PC-3 (cell line): ENCODE measurements around the gene MSH3. TPM values are rescaled to one million over a fixed set of nuclear protein-coding genes. Genes with fewer than 3 reads are reported as not detected.

Experiments
- ATAC-seq: fragments of 200-7000 bp; cut with Tn5 transposase; 2 replicates; pipeline ENCODE4 v1.9.1; 2020; ENCODE audit warnings: mild to moderate bottlenecking, moderate library complexity
- BruUV-seq: library from RNA; stranded (reverse); fragments of 400-500 nt; replicated peaks from 2 replicates; lab custom pipeline; 2021; lab: Mats Ljungman, UMichigan
- CTCF ChIA-PET: fragments of 300-600 bp; sonication (Branson Sonifier 250); formaldehyde crosslinking; loops from one replicate; lab custom pipeline; 2022; ENCODE audit warnings: antibody characterized with exemption; lab: Charles Lee
- POLR2A ChIA-PET: fragments of 300-600 bp; sonication (Branson Sonifier 250); formaldehyde crosslinking; loops from one replicate; lab custom pipeline; 2022; ENCODE audit warnings: antibody characterized with exemption; ENCODE audit not compliant: unreplicated experiment; lab: Charles Lee
- DNase-seq: peaks from one replicate; pipeline ENCODE4 v3.0.0-alpha.2; 2015
- H2AFZ ChIP-seq: fragments of 300-600 bp; sonication (generic); 2 replicates; pipeline ENCODE4 v1.6.0; 2016; ENCODE audit warnings: antibody characterized with exemption, low read length
- H3F3A ChIP-seq: fragments of 300-600 bp; sonication (generic); one replicate; pipeline ENCODE4 v1.6.0; 2017; ENCODE audit warnings: antibody characterized with exemption, low read length, control low read depth, mild to moderate bottlenecking; ENCODE audit not compliant: unreplicated experiment
- H3K27ac ChIP-seq: fragments of 300-600 bp; sonication (generic); 2 replicates; pipeline ENCODE4 v1.5.1; 2016; ENCODE audit warnings: mild to moderate bottlenecking, low read length
- H3K27me3 ChIP-seq: fragments of 300-600 bp; sonication (generic); 2 replicates; pipeline ENCODE4 v1.6.1; 2016; ENCODE audit warnings: low read length, mixed read lengths
- H3K36me3 ChIP-seq: fragments of 300-600 bp; sonication (generic); 2 replicates; pipeline ENCODE4 v1.6.1; 2016; ENCODE audit warnings: low read depth, mixed run types, low read length, mixed read lengths
- H3K4me1 ChIP-seq: fragments of 300-600 bp; sonication (generic); 2 replicates; pipeline ENCODE4 v1.5.1; 2016; ENCODE audit warnings: low read length; ENCODE audit not compliant: insufficient read depth
- H3K4me2 ChIP-seq: fragments of 300-600 bp; sonication (generic); 2 replicates; pipeline ENCODE4 v1.6.0; 2016; ENCODE audit warnings: low read length
- H3K4me3 ChIP-seq: fragments of 300-600 bp; sonication (generic); 2 replicates; pipeline ENCODE4 v1.5.1; 2016; ENCODE audit warnings: mild to moderate bottlenecking, low read length, mixed read lengths
- H3K79me2 ChIP-seq: fragments of 300-600 bp; sonication (generic); 2 replicates; pipeline ENCODE4 v1.6.1; 2017; ENCODE audit warnings: low read length, mixed read lengths
- H3K9ac ChIP-seq: fragments of 300-600 bp; sonication (generic); 2 replicates; pipeline ENCODE4 v1.6.0; 2016; ENCODE audit warnings: mild to moderate bottlenecking, low read length
- H3K9me2 ChIP-seq: fragments of 300-600 bp; sonication (generic); replicated peaks from 2 replicates; pipeline ENCODE4 v1.6.1; 2016; ENCODE audit warnings: mixed run types, low read length, mixed read lengths
- H3K9me3 ChIP-seq: fragments of 300-600 bp; sonication (generic); 2 replicates; pipeline ENCODE4 v1.6.1; 2016; ENCODE audit warnings: low read length, mixed read lengths
- H4K20me1 ChIP-seq: fragments of 300-600 bp; sonication (generic); 2 replicates; pipeline ENCODE4 v1.6.1; 2016; ENCODE audit warnings: low read length, mixed read lengths
- CTCF ChIP-seq: fragments of 300-600 bp; sonication (generic); conservative IDR thresholded peaks from 2 replicates; pipeline ENCODE4 v1.5.1; 2017; ENCODE audit warnings: antibody characterized with exemption, low read depth, mild to moderate bottlenecking, low read length
- EZH2 ChIP-seq: fragments of 300-600 bp; sonication (generic); IDR thresholded peaks from one replicate; pipeline ENCODE4 v1.6.1; 2017; ENCODE audit warnings: antibody characterized with exemption, mild to moderate bottlenecking, low read length; ENCODE audit not compliant: unreplicated experiment
- EZH2phosphoT487 ChIP-seq: fragments of 300-600 bp; sonication (generic); IDR thresholded peaks from 2 replicates; pipeline ENCODE4 v1.6.1; 2018; ENCODE audit warnings: mild to moderate bottlenecking, antibody characterized with exemption, low read length, borderline replicate concordance
- intact Hi-C: fragments of 100-400 bp; cut with micrococcal nuclease; formaldehyde crosslinking; loops from 2 replicates; pipeline ENCODE4 v1.9.0; 2023
- total RNA-seq: library from RNA; depleted of rRNA; stranded (reverse); fragments of >200 nt; gene quantifications from 2 replicates; pipeline ENCODE4 v1.2.3, GENCODE V29; 2014

Gene MSH3
- total RNA-seq, 1 experiment from 2014 or later, result 9.0 TPM

GRCh38 chr5:80919678-80920196, 265.3 kb downstream of the MSH3 start:
- BruUV-seq, result no TSS peak
- TF ChIP-seq EZH2phosphoT487 (no peak), EZH2 (no peak), CTCF (no peak)

GRCh38 chr5:80920333-80920732, 265.9 kb downstream of the MSH3 start:
- CTCF ChIA-PET, result no interaction called here
- no peaks in the 10 kb centered on the region for H3K27me3 ChIP-seq

More at GRCh38 chr5:80919678-80920196, 265.3 kb downstream of the MSH3 start:
- H3K9ac ChIP-seq, result no peak overlapping the region
- H3K9me2 ChIP-seq, result no peaks in the 10 kb centered on the region
- no peak for DNase-seq
- H4K20me1 ChIP-seq, result no peaks in the 10 kb centered on the region
- no peaks in the 10 kb centered on the region for H3F3A ChIP-seq
- no peaks in the 10 kb centered on the region for H3K9me3 ChIP-seq
- CTCF ChIA-PET, result no interaction called here
- H3K4me2 ChIP-seq, result no peak overlapping the region
- H2AFZ ChIP-seq, result no peak overlapping the region
- H3K79me2 ChIP-seq, result no peaks in the 10 kb centered on the region
- POLR2A ChIA-PET, result interaction anchor here (0.6 kb wide), 1 partner anchor 441 kb away, joined by 8 read pairs; no protein-coding TSS in a partner anchor
- H3K27me3 ChIP-seq, result no peaks in the 10 kb centered on the region
- no peaks in the 10 kb centered on the region for H3K4me1 ChIP-seq
- ATAC-seq, result no peak
- intact Hi-C loops, result no loop called here
- no peaks in the 10 kb centered on the region for H3K36me3 ChIP-seq
- H3K4me3 ChIP-seq, result no peak overlapping the region
- no peak overlapping the region for H3K27ac ChIP-seq

More at GRCh38 chr5:80920333-80920732, 265.9 kb downstream of the MSH3 start:
- Histone ChIP-seq H3K79me2 (no peaks in the 10 kb centered on the region), H3K4me1 (no peaks in the 10 kb centered on the region), H3F3A (no peaks in the 10 kb centered on the region), H3K9me3 (no peaks in the 10 kb centered on the region), H4K20me1 (no peaks in the 10 kb centered on the region), H3K36me3 (no peaks in the 10 kb centered on the region), H3K9me2 (no peaks in the 10 kb centered on the region), H3K27ac (no peak overlapping the region), H3K4me2 (no peak overlapping the region), H3K9ac (no peak overlapping the region), H2AFZ (no peak overlapping the region), H3K4me3 (no peak overlapping the region)
- no peak for ATAC-seq
- TF ChIP-seq EZH2phosphoT487 (no peak), CTCF (no peak), EZH2 (no peak)
- no TSS peak for BruUV-seq
- no peak for DNase-seq
- intact Hi-C loops, result no loop called here
- POLR2A ChIA-PET, result no interaction called here
